HG02678 (cell line): ENCODE results near the gene PPM1H.
"Not testable (repeated sequence)": the region's sequence is repeated elsewhere in the genome, so short reads cannot be mapped to it uniquely, and the experiment has no call there.

ENCODE experiments used
- ATAC-seq: cut with Tn5 transposase; IDR thresholded peaks from one replicate; pipeline ENCODE4 v1.9.1; 2021; ENCODE audit warnings: mild to moderate bottlenecking, moderate library complexity; ENCODE audit not compliant: unreplicated experiment

Gene PPM1H

DNA sequence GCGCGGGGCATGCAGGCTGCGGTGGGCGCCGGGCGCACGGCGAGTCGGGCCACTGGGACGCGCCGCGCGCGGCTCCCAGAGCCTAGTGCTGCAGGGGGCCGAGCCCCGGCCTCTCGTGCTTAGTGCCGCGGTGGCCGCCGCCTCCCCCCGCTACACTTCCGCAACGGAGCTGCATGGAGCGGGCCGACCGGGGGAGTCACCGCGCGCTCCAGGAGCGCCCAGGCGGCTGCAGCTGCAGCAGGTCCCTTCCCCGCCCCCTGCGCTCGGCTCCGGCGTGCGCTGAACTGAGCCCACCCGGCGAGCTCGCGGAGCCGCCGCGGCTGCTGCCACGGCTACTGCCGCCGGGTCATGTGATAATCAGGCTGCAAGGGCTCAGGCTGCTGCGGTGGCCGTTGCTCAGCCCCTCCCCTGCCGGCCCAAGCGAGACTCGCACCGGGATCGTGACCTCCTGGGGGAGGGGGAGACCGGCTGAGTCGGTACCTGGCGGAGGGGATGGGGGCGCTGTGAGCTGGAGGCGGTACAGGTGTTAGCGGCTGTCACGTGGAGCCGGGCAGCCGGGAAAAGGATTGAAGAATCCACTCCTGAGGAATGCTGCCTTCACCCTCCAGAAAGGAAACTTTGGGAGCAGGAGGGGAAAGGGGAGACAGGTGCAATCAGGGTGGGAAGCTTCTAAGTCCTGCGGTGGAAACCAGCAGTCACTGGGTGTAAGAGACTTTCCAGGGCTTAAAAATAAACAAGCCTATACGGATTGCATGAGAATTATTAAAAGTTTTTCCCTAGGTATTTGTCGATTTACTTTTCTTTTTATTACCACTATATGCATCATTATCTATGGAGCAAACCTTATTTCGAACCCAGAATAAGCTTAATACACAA is at the start of gene PPM1H:
Gene PPM1H (minus strand): TSS at position 352 of the 876 bp plus-strand sequence. CDS start 414 bp downstream, outside the sequence.
- peak; percentile 74 for ATAC-seq

DNA sequence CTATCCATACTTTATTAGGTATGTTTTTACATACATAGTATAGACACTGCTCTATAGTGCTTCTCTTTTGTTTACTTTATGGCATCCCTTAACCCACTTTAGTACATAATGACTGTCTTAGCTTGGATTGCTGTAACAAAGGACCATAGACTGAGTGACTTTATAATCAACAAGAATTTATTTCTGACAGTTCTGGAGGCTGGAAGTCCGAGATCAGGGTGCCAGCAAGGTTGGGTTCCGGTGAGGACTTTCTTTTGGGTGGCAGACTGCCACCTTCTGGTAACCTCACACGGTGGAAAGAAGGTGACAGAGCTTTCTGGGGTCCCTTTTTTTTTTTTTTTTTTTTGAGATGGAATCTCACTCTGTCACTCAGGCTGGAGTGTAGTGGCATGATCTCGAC is 48.6 kb upstream of the PPM1H start:
- ATAC-seq: no peak

GRCh38 chr12:62978768-62979167 is 43.8 kb upstream of the PPM1H start:
- no peak for ATAC-seq

- ATAC-seq: no peak
These were observed 42.9 kb upstream of the PPM1H start for GRCh38 chr12:62977883-62978282.

- no peak for ATAC-seq
These were observed 42.5 kb upstream of the PPM1H start for GRCh38 chr12:62977418-62977817.

DNA sequence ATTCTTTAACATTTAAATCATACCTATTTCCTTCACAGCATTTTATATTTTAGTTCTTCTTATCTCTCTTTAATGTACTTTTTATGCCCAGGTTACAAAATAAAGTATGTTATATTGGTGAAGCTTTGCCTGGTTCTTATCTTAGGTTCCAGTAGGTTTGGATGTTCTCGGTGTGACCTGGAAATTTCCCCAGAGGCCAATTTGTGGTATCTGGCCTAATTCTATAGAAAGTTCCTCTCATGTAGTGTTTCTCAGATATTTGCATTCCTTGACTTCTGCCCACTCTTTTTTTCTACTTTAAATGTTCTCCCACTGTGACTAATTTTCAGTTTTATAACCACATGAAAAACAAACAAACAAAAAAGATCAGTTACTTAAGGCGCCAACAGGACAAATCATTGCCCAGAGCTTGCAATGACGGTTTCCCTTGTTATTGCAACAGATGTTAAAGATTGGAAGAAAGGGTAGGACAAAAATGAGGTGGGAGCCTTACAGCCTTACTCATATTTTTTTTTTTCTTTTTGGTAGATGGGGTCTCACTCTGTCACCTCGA is 41.2 kb upstream of the PPM1H start:
- ATAC-seq: no peak

DNA sequence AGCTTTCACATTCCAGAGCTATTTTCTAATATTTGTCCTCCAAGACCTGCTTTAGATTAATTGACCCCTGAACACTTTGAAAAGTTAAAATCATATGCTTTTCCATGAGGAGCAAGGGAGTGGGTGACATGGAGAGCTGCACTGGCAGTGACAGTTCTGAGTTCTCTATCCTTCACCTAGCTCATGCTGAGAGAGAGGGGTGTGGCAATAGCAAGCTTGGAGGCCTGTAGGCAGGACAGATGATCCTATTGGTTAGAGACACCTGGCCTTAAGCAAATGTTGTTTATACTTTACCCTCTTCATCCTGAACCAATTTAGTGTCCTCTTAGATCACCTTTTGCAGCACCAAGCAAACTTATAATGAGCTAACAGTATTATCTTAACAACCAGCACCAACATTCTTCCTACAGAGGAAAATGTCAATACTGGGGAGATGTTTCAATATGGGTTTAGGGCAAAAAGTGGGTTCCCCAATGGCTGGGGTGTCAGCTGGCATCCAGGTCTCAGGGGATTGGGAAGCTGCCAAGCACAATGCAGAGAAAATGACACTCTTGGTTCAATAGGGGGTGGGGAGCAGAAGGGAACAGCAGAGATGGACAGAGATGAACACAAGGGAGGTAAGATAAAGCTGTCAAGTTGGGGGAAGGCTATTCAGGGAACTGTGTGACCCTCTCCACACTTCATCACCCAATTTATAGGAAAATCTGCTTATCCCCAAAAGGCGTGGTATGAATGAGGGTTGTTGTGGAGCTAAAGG is 37.0 kb upstream of the PPM1H start:
- no peak for ATAC-seq

GRCh38 chr12:62969695-62970094 is 34.7 kb upstream of the PPM1H start:
- no peak for ATAC-seq

DNA sequence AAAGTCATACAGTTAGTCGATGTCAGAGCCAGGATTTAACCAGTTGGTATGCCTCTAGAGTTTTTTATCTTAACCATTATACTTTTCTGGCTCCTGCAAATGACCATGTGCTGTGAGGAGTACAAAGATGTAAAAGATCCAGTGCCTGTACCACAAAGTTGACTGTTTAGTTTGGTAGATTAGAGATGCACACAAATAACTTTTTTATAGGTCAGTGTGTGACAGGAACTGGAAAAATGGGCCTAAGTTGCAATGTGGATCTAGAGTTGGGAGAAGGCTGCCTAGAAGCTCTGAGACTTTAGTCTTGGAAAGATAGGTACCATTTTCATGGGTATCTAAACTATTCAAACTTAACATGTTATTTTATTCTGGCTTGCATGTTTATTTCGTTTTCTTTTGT is 32.8 kb upstream of the PPM1H start:
- ATAC-seq: no peak

GRCh38 chr12:62966990-62967506 is 32.1 kb upstream of the PPM1H start:
- ATAC-seq: no peak

- ATAC-seq: not testable (repeated sequence)
These were observed 31.6 kb upstream of the PPM1H start for GRCh38 chr12:62966446-62966989.

DNA sequence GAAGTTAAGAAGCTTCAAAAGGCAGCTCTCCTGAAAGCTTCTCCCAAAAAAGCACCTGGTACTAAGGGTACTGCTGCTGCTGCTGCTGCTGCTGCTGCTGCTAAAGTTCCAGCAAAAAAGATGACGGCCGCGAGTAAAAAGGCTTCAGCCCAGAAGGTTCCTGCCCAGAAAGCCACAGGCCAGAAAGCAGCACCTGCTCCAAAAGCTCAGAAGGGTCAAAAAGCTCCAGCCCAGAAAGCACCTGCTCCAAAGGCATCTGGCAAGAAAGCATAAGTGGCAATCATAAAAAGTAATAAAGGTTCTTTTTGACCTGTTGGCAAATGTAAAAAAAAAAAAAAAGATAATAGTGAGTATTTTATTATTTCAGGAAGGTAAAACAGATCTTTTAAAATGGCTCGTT is 30.8 kb upstream of the PPM1H start:
- ATAC-seq: not testable (repeated sequence)

- ATAC-seq: not testable (repeated sequence)
These were observed 30.3 kb upstream of the PPM1H start for GRCh38 chr12:62965242-62965641.

GRCh38 chr12:62963486-62964041 is 28.6 kb upstream of the PPM1H start:
- ATAC-seq: no peak

DNA sequence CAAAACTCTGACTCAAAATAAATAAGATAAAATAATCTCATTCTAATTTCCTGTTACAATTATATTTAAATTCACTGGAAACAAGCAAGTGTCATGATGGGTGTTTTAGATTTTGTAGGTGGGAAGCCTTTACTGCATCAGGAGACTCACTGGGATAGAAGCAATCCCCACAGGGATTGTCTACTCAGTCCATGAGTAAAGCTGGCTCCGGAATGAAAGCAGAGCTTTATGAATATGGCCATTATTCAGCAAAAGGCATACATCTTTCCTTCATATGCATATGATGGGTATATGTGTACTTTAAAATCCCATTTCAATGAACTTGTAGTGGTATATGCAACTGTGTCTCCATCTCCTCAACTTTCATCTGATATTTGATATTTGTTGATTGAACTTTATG is 25.4 kb upstream of the PPM1H start:
- ATAC-seq: no peak

DNA sequence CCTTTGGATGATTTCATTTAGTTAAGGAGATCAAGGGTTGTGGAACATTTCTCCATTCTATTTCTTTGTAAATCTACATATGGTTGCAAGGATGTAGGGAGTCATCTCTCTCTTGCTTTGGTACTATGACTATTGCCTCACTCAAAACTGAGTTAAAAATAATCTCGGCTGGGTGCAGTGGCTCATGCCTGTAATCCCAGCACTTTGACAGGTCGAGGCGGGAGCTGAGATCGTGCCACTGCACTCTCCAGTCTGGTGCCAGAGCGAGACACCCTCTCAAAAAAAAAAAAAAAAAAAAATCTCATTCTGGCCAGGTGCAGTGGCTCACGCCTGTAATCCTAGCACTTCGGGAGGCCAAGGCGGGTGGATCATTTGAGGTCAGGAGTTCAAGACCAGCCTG is 24.8 kb upstream of the PPM1H start:
- ATAC-seq: no peak

GRCh38 chr12:62957233-62957953 is 22.4 kb upstream of the PPM1H start:
- no peak for ATAC-seq

- ATAC-seq: no peak
These were observed 20.7 kb upstream of the PPM1H start for GRCh38 chr12:62955678-62956077.

DNA sequence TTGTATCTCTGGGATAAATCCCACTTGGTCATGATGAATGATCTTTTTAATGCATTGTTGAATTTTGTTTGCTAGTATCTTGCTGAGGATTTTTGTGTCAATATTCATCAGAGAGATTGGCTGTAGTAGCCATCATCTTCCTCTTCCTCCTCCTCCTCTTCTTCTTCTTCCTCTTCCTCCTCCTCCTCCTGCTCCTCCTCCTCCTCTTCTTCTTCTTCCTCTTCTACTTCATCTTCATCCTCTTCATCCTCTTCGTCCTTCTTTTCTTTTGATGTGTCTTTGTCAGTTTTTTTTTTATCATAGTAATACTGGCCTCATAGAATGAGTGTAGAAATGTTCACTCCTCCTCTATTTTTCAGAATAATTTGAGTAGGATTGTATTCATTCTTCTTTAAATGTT is 15.4 kb upstream of the PPM1H start:
- no peak for ATAC-seq

- ATAC-seq: no peak
These were observed 13.2 kb upstream of the PPM1H start for GRCh38 chr12:62948123-62948522.
